NB4 (cell line): ENCODE data around the gene STYXL1.

Experiments used
- MYC ChIP-seq: IDR thresholded peaks from 2 replicates; pipeline ENCODE4 v1.6.1; 2011; ENCODE audit warnings: low read depth, low read length
- POLR2A ChIP-seq: IDR thresholded peaks from 2 replicates; pipeline ENCODE4 v1.6.1; 2011; ENCODE audit warnings: mild to moderate bottlenecking; ENCODE audit not compliant: insufficient read length; ENCODE audit errors: extremely low read depth
- TF ChIP-seq, protein P1 (sequence below): IDR thresholded peaks from one replicate; pipeline ENCODE4 v1.5.1; 2012; ENCODE audit warnings: low read depth, low read length

- TF ChIP-seq, protein P1, sequence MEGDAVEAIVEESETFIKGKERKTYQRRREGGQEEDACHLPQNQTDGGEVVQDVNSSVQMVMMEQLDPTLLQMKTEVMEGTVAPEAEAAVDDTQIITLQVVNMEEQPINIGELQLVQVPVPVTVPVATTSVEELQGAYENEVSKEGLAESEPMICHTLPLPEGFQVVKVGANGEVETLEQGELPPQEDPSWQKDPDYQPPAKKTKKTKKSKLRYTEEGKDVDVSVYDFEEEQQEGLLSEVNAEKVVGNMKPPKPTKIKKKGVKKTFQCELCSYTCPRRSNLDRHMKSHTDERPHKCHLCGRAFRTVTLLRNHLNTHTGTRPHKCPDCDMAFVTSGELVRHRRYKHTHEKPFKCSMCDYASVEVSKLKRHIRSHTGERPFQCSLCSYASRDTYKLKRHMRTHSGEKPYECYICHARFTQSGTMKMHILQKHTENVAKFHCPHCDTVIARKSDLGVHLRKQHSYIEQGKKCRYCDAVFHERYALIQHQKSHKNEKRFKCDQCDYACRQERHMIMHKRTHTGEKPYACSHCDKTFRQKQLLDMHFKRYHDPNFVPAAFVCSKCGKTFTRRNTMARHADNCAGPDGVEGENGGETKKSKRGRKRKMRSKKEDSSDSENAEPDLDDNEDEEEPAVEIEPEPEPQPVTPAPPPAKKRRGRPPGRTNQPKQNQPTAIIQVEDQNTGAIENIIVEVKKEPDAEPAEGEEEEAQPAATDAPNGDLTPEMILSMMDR, result no peak
- no peak for TF ChIP-seq POLR2A
- no peak for TF ChIP-seq MYC
These were observed 43.7 kb upstream of the STYXL1 start for GRCh38 chr7:76091506-76091905.
